SH-SY5Y (cell line): ENCODE data around the gene SNURF.
A peak's percentile ranks its signal among the peaks of the same experiment; 100 is the strongest.

Experiments
- GATA2 ChIP-seq: IDR thresholded peaks from 2 replicates; pipeline ENCODE4 v1.6.1; 2011; ENCODE audit warnings: mild to moderate bottlenecking, low read depth, low read length
- GATA3 ChIP-seq: IDR thresholded peaks from 2 replicates; pipeline ENCODE4 v1.6.1; 2011; ENCODE audit warnings: low read depth, mild to moderate bottlenecking, low read length, moderate library complexity

Gene SNURF

GRCh38 chr15:24954783-24955530, at the start of gene SNURF, which contains the start of gene SNRPN:
Gene SNURF (plus strand): TSS chr15:24954987. CDS start chr15:24955049, 62 bp downstream.
Gene SNRPN (plus strand): TSS chr15:24954987. CDS start chr15:24974454, 19,467 bp downstream.
- TF ChIP-seq GATA2 (no peak), GATA3 (no peak)

- TF ChIP-seq GATA3, result no peak
- no peak for TF ChIP-seq GATA2
These were observed 38.3 kb upstream of the SNURF start for GRCh38 chr15:24916305-24917009.

- TF ChIP-seq GATA3 (no peak), GATA2 (no peak)
These were observed 37.4 kb upstream of the SNURF start for GRCh38 chr15:24917431-24917830.

GRCh38 chr15:24919446-24919845, 35.3 kb upstream of the SNURF start:
- no peak for TF ChIP-seq GATA2
- TF ChIP-seq GATA3, result no peak

- TF ChIP-seq GATA2 (no peak), GATA3 (no peak)
These were observed 30.6 kb upstream of the SNURF start for GRCh38 chr15:24924153-24924552.

- TF ChIP-seq GATA2 (no peak), GATA3 (no peak)
These were observed 30.2 kb upstream of the SNURF start for GRCh38 chr15:24924621-24925020.

GRCh38 chr15:24933716-24934115, 21.1 kb upstream of the SNURF start:
- TF ChIP-seq GATA2 (no peak), GATA3 (no peak)

GRCh38 chr15:24940236-24940635, 14.6 kb upstream of the SNURF start:
- TF ChIP-seq GATA3 (no peak), GATA2 (no peak)

GRCh38 chr15:24943361-24943760, 11.4 kb upstream of the SNURF start:
- TF ChIP-seq GATA3 (no peak), GATA2 (no peak)

GRCh38 chr15:24944954-24945353, 9.8 kb upstream of the SNURF start:
- TF ChIP-seq GATA2 (no peak), GATA3 (no peak)

GRCh38 chr15:24945711-24946110, 9.1 kb upstream of the SNURF start:
- TF ChIP-seq GATA3 (no peak), GATA2 (no peak)

- TF ChIP-seq GATA2 (no peak), GATA3 (no peak)
These were observed 6.3 kb upstream of the SNURF start for GRCh38 chr15:24948495-24948894.

GRCh38 chr15:24955531-24955921, 739 bp downstream of the SNURF start:
- no peak for TF ChIP-seq GATA2

GRCh38 chr15:24956111-24956838, 1.5 kb downstream of the SNURF start:
- TF ChIP-seq GATA3 (no peak), GATA2 (0 out of 2 replicates have a peak, but pooled peaks have one; percentile 11)
